ENCODE measurements around the gene MAP3K9. TPM values are rescaled to one million over a fixed set of nuclear protein-coding genes. Genes with fewer than 3 reads are reported as not detected.

Gene MAP3K9
- total RNA-seq, 2 donors from 2014 or later = 6.2 to 7.5 TPM

- Mint-ChIP-seq H3K27me3 (ENCODE audit: low read depth) (peaks cover 4% of the 10 kb centered on the region), H3K9me3 (peaks cover 5 to 7% of the 10 kb centered on the region in 2 donors), H3K4me1 (ENCODE audit: low read depth) (peaks cover 6% of the 10 kb centered on the region), H3K36me3 (ENCODE audit: insufficient read depth in 2 of 2) (peaks cover 0 to 3% of the 10 kb centered on the region in 2 donors), H3K27ac (no peak overlapping the region), H3K4me3 (no peak overlapping the region)
- ATAC-seq (replicated peaks in 1 of 2) = no peak
- DNase-seq = no peak
These were observed 23.4 kb upstream of the MAP3K9 start for GRCh38 chr14:70832561-70833305.

- H3K27me3 Mint-ChIP-seq (ENCODE audit: low read depth) = no peaks in the 10 kb centered on the region
- H3K36me3 Mint-ChIP-seq (ENCODE audit: insufficient read depth in 2 of 2) = peaks cover 0 to 1% of the 10 kb centered on the region in 2 donors
- no peak overlapping the region for H3K27ac Mint-ChIP-seq
- DNase-seq (no peak), ATAC-seq (replicated peaks in 1 of 2) (no peak)
- H3K4me1 Mint-ChIP-seq (ENCODE audit: low read depth) = peaks cover 6% of the 10 kb centered on the region
- no peak overlapping the region for H3K4me3 Mint-ChIP-seq
- peaks cover 2 to 7% of the 10 kb centered on the region in 2 donors for H3K9me3 Mint-ChIP-seq
These were observed 21.9 kb upstream of the MAP3K9 start for GRCh38 chr14:70830998-70831781.

- Mint-ChIP-seq H3K27ac (no peak overlapping the region), H3K9me3 (no peaks in the 10 kb centered on the region), H3K36me3 (ENCODE audit: insufficient read depth in 2 of 2) (no peaks in the 10 kb centered on the region), H3K4me3 (no peak overlapping the region), H3K27me3 (ENCODE audit: low read depth) (peaks cover 17% of the 10 kb centered on the region), H3K4me1 (ENCODE audit: low read depth) (peaks cover 6% of the 10 kb centered on the region)
- DNase-seq = no peak
- no peak for ATAC-seq (replicated peaks in 1 of 2)
These were observed 18.9 kb upstream of the MAP3K9 start for GRCh38 chr14:70828188-70828587.

- no peaks in the 10 kb centered on the region for H3K9me3 Mint-ChIP-seq
- H3K4me3 Mint-ChIP-seq = no peak overlapping the region
- H3K36me3 Mint-ChIP-seq (ENCODE audit: insufficient read depth in 2 of 2) = no peaks in the 10 kb centered on the region
- H3K27me3 Mint-ChIP-seq (ENCODE audit: low read depth) = peaks cover 21% of the 10 kb centered on the region
- DNase-seq (no peak), ATAC-seq (replicated peaks in 1 of 2) (no peak)
- H3K27ac Mint-ChIP-seq = no peak overlapping the region
- H3K4me1 Mint-ChIP-seq (ENCODE audit: low read depth) = peaks cover 10% of the 10 kb centered on the region
These were observed 18.4 kb upstream of the MAP3K9 start for GRCh38 chr14:70827752-70828151.

GRCh38 chr14:70827347-70827746 lies 18.0 kb upstream of the MAP3K9 start:
- Mint-ChIP-seq H3K36me3 (ENCODE audit: insufficient read depth in 2 of 2) (no peaks in the 10 kb centered on the region), H3K4me1 (ENCODE audit: low read depth) (peaks cover 13% of the 10 kb centered on the region), H3K27ac (no peak overlapping the region), H3K4me3 (no peak overlapping the region), H3K9me3 (no peaks in the 10 kb centered on the region), H3K27me3 (ENCODE audit: low read depth) (peaks cover 23% of the 10 kb centered on the region)
- DNase-seq (no peak), ATAC-seq (replicated peaks in 1 of 2) (no peak)

GRCh38 chr14:70823281-70823680 lies 14.0 kb upstream of the MAP3K9 start:
- DNase-seq (no peak), ATAC-seq (replicated peaks in 1 of 2) (no peak)
- Mint-ChIP-seq H3K36me3 (ENCODE audit: insufficient read depth in 2 of 2) (no peaks in the 10 kb centered on the region), H3K27me3 (ENCODE audit: low read depth) (peaks cover 51% of the 10 kb centered on the region), H3K27ac (no peak overlapping the region), H3K4me3 (peak overlapping the region; percentile 89 to 90), H3K9me3 (no peaks in the 10 kb centered on the region), H3K4me1 (ENCODE audit: low read depth) (peaks cover 36% of the 10 kb centered on the region)

- peak overlapping the region; percentile 83 for H3K27ac Mint-ChIP-seq
- no peak for ATAC-seq (replicated peaks in 1 of 2)
- H3K9me3 Mint-ChIP-seq = no peaks in the 10 kb centered on the region
- H3K4me1 Mint-ChIP-seq (ENCODE audit: low read depth) = peaks cover 43% of the 10 kb centered on the region
- peak overlapping the region; percentile 89 to 90 for H3K4me3 Mint-ChIP-seq
- H3K36me3 Mint-ChIP-seq (ENCODE audit: insufficient read depth in 2 of 2) = no peaks in the 10 kb centered on the region
- H3K27me3 Mint-ChIP-seq (ENCODE audit: low read depth) = peaks cover 51% of the 10 kb centered on the region
- peak in 1 of 2 donors; percentile 23 for DNase-seq
These were observed 13.3 kb upstream of the MAP3K9 start for GRCh38 chr14:70822530-70823185.

- peak overlapping the region; percentile 83 for H3K27ac Mint-ChIP-seq
- DNase-seq (peak; percentile 70 to 72), ATAC-seq (replicated peaks in 1 of 2) (peak; percentile 59 to 68)
- H3K4me1 Mint-ChIP-seq (ENCODE audit: low read depth) = peaks cover 47% of the 10 kb centered on the region
- peak overlapping the region; percentile 89 to 90 for H3K4me3 Mint-ChIP-seq
- H3K9me3 Mint-ChIP-seq = no peaks in the 10 kb centered on the region
- H3K27me3 Mint-ChIP-seq (ENCODE audit: low read depth) = peaks cover 51% of the 10 kb centered on the region
- no peaks in the 10 kb centered on the region for H3K36me3 Mint-ChIP-seq (ENCODE audit: insufficient read depth in 2 of 2)
These were observed 12.5 kb upstream of the MAP3K9 start for GRCh38 chr14:70821584-70822529.

GRCh38 chr14:70816525-70816924 lies 7.2 kb upstream of the MAP3K9 start:
- H3K4me1 Mint-ChIP-seq (ENCODE audit: low read depth) = peaks cover 46% of the 10 kb centered on the region
- peaks cover 28% of the 10 kb centered on the region for H3K27me3 Mint-ChIP-seq (ENCODE audit: low read depth)
- DNase-seq (no peak), ATAC-seq (replicated peaks in 1 of 2) (no peak)
- no peaks in the 10 kb centered on the region for H3K9me3 Mint-ChIP-seq
- no peak overlapping the region for H3K27ac Mint-ChIP-seq
- H3K4me3 Mint-ChIP-seq = no peak overlapping the region
- H3K36me3 Mint-ChIP-seq (ENCODE audit: insufficient read depth in 2 of 2) = no peaks in the 10 kb centered on the region

GRCh38 chr14:70814466-70814865 lies 5.2 kb upstream of the MAP3K9 start:
- no peaks in the 10 kb centered on the region for H3K36me3 Mint-ChIP-seq (ENCODE audit: insufficient read depth in 2 of 2)
- no peak for DNase-seq
- no peak for ATAC-seq (replicated peaks in 1 of 2)
- peaks cover 11% of the 10 kb centered on the region for H3K27me3 Mint-ChIP-seq (ENCODE audit: low read depth)
- peaks cover 27% of the 10 kb centered on the region for H3K4me1 Mint-ChIP-seq (ENCODE audit: low read depth)
- H3K4me3 Mint-ChIP-seq = no peak overlapping the region
- H3K27ac Mint-ChIP-seq = no peak overlapping the region
- no peaks in the 10 kb centered on the region for H3K9me3 Mint-ChIP-seq

GRCh38 chr14:70812124-70812818 lies 3.0 kb upstream of the MAP3K9 start:
- no peak for ATAC-seq (replicated peaks in 1 of 2)
- no peak for DNase-seq
- no peaks in the 10 kb centered on the region for H3K27me3 Mint-ChIP-seq (ENCODE audit: low read depth)
- H3K4me1 Mint-ChIP-seq (ENCODE audit: low read depth) = peaks cover 15% of the 10 kb centered on the region
- peaks cover 0 to 2% of the 10 kb centered on the region in 2 donors for H3K36me3 Mint-ChIP-seq (ENCODE audit: insufficient read depth in 2 of 2)
- H3K27ac Mint-ChIP-seq = no peak overlapping the region
- H3K9me3 Mint-ChIP-seq = no peaks in the 10 kb centered on the region
- no peak overlapping the region for H3K4me3 Mint-ChIP-seq

- Mint-ChIP-seq H3K27ac (no peak overlapping the region), H3K27me3 (ENCODE audit: low read depth) (peaks cover 5% of the 10 kb centered on the region), H3K4me3 (no peak overlapping the region), H3K9me3 (no peaks in the 10 kb centered on the region), H3K36me3 (ENCODE audit: insufficient read depth in 2 of 2) (peaks cover 0 to 2% of the 10 kb centered on the region in 2 donors), H3K4me1 (ENCODE audit: low read depth) (peaks cover 14% of the 10 kb centered on the region)
- DNase-seq (no peak), ATAC-seq (replicated peaks in 1 of 2) (no peak)
These were observed 2.3 kb upstream of the MAP3K9 start for GRCh38 chr14:70811578-70811977.

All from activated T-cell treated with anti-CD3 and anti-CD28 coated beads, Interleukin-2, amount 50 U/mL, for 72 hours (primary cell).